GM21723 (cell line): ENCODE measurements around the gene HAUS5.

ENCODE experiments used
- ATAC-seq: cut with Tn5 transposase; IDR thresholded peaks from one replicate; pipeline ENCODE4 v1.9.1; 2021; ENCODE audit warnings: mild to moderate bottlenecking, moderate library complexity; ENCODE audit not compliant: unreplicated experiment

Gene HAUS5

DNA sequence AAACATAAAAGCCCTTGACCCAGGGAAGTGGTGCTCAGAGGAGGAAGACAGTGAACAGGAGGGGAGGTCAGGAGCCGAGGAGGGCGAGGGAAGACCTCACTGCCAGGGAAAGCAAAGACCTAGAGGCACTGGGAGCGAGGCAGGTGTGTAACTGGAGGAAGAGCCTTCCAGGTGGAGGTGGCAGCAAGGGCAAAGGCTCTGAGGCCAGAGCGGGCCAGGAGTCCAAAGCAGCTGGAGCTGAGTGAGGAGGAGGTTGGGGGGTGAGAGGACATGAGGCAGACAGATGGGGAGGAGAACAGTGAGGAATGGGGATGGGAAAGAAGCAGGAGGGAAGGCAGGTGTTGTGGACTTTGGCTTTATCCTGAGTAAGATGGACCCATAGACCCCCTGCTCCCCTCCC is 57.4 kb downstream of the HAUS5 start:
- no peak for ATAC-seq

DNA sequence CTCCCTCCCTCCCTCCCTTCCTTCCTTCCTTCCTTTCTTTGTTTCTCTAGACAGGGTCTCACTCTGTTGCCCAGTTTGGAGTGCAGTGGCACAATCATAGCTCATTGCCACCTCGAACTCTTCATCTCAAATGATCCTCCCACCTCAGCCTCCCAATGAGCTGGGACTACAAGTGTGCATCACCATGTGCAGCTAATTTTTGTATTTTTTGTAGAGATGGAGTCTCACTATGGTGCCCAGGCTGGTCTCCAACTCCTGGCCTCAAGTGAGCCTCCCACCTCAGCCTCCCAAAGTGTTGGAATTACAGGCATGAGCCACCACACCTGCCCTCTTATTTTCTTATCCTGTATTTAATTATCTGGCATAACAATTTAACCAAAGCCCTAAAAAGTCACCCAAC is 58.2 kb downstream of the HAUS5 start:
- no peak for ATAC-seq

- ATAC-seq: no peak
Observed at GRCh38 chr19:35671818-35672217, 59.3 kb downstream of the HAUS5 start.

DNA sequence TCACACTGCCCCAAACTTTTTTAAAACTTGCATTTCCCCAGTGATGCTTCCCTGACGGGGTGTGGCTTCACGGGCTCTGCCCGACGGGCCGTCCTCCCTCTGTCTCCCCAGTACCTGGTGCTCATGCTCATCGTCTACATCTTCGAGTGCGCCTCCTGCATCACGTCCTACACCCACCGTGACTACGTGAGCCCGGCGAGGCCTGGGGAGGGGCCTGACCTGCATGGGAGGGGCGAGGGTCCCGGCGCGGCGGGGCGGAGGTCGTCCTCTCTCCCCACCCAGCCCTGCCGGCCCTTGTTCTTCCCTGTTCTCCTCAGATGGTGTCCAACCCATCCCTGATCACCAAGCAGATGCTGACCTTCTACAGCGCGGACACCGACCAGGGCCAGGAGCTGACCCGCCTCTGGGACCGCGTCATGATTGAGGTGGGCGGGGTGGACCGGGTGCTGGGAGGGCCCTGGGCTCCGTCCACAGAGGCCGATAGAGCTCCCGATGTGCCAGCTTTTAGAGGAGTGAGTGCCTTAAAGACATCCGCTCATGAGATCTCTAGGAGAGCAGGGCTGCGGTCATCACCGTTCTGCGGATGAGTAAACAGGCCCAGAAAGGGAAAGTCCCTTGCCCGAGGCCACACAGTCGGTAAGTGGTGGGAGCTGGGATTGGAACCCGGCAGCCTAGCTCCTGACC is 60.7 kb downstream of the HAUS5 start:
- ATAC-seq: no peak
